GM21528 (cell line): ENCODE results near the gene SSR1.
"Not testable (repeated sequence)": the region's sequence is repeated elsewhere in the genome, so short reads cannot be mapped to it uniquely, and the experiment has no call there.

Experiments
- ATAC-seq: cut with Tn5 transposase; IDR thresholded peaks from one replicate; pipeline ENCODE4 v1.9.1; 2021; ENCODE audit warnings: mild to moderate bottlenecking, moderate library complexity; ENCODE audit not compliant: unreplicated experiment, low FRiP score

Gene SSR1

GRCh38 chr6:7312616-7313504 is at the start of gene SSR1:
Gene SSR1 (minus strand): TSS chr6:7313199. CDS start chr6:7313120, 79 bp downstream.
- peak; percentile 98 for ATAC-seq

DNA sequence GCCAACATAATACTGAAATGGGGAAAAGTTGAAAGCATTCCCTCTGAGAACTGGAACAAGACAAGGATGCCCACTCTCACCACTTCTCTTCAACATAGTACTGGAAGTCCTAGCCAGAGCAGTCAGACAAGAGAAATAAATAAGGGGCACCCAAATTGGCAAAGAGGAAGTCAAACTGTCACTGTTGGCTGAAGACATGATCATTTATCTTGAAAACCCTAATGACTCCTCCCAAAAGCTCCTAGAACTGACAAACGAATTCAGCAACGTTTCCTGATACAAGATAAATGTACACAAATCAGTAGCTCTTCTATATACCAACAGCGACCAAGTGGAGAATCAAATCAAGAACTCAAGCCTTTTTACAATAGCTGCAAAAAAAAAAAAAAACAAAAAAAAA is 38.9 kb upstream of the SSR1 start:
- not testable (repeated sequence) for ATAC-seq

DNA sequence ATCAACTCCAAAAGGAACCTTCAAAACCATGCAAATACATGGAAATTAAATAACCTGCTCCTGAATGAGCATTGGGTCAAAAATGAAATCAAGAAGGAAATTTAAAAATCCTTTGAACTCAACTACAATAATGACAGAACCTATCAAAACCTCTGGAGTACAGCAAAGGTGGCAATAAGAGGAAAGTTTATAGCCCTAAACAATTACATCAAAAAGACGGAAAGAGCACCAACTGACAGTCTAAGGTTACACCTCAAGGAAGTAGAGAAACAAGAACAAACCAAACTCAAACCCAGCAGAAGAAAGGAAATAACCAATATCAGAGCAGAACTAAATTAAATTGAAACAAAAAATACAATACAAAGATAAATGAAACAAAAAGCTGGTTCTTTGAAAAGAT is 37.6 kb upstream of the SSR1 start:
- ATAC-seq: not testable (repeated sequence)

DNA sequence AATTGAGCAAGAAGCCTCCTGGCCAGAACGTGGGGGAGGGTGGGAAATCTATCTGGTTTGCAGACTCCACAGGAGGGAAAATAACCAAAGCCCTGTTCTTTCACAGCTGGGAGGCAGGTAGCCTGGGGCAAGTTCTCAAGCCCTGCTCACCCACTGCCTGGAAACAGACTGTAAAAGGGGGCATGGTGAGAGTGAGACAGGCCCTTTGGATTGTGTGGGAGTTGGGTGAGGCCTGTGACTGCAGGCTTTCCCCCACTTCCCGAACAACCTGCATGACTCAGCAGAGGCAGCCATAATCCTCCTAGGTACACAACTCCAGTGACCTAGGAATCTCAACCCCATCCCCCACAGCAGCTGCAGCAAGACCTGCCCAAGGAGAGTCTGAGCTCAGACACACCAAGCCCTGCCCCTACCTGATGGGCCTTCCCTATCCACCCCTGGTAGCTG is 34.6 kb upstream of the SSR1 start:
- not testable (repeated sequence) for ATAC-seq

GRCh38 chr6:7344773-7345450 is 31.9 kb upstream of the SSR1 start:
- ATAC-seq: not testable (repeated sequence)

GRCh38 chr6:7343546-7344475 is 30.8 kb upstream of the SSR1 start:
- no peak for ATAC-seq

GRCh38 chr6:7341989-7342742 is 29.2 kb upstream of the SSR1 start:
- no peak for ATAC-seq

- ATAC-seq: no peak
Measured at GRCh38 chr6:7341271-7341670, 28.3 kb upstream of the SSR1 start.

GRCh38 chr6:7339007-7339732 is 26.2 kb upstream of the SSR1 start:
- not testable (repeated sequence) for ATAC-seq

DNA sequence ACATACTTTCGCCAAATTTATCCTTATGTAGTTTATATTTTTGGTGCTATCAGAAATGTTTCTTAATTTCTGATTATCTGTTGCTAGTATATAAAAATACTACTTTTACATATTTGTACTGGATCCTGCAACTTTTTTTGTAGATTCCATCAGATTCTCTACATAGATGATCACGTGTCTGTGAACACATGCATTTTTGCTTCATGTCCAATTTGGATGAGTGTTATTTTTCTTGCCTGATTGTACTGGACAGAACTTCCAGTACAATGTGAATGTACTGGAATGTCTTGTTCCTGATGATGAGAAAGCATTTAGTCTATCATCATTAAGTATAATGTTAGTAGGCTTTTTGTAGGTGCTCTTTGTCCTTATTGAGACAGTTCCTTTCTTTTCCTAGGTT is 25.0 kb upstream of the SSR1 start:
- ATAC-seq: no peak

DNA sequence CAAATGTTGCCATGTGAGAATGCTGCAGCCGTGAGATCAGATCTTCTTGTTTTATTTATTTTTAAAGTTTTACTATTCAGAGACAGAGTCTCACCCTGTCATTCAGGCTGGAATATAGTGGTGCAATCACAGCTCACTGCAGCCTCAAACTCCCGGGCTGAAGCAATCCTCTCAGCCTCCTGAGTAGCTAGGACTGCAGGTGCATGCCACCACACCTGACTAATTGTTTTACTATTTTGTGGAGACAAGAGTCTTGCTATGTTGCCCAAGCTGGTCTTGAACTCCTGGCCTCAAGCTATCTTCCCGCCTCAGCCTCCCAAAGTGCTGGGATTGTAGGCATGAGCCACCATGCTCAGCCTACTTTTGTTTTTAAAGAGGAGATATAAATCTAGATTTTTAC is 22.5 kb upstream of the SSR1 start:
- ATAC-seq: no peak

GRCh38 chr6:7334685-7335084 is 21.7 kb upstream of the SSR1 start:
- ATAC-seq: no peak

- no peak for ATAC-seq
Measured at GRCh38 chr6:7332090-7332745, 19.2 kb upstream of the SSR1 start.

- no peak for ATAC-seq
Measured at GRCh38 chr6:7331452-7331851, 18.5 kb upstream of the SSR1 start.

DNA sequence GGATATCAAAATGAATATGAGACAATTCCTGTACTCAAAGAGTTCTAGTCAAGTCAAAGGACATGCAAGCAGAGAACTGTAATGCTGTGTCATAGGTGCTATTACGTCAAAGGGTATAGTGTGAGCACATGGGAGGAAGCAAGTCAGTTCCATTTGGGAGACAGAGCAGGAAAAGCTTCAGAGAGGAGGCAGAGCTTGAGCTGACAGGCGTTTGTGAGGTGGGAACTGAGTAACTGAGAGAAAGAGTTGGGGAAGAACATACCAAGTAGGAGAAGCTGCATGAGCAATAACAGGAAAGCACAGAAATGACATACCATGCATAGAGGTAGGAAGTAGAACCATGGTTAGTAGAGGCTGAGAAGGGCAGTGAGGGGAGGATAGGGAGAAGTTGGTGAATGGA is 15.2 kb upstream of the SSR1 start:
- ATAC-seq: no peak

DNA sequence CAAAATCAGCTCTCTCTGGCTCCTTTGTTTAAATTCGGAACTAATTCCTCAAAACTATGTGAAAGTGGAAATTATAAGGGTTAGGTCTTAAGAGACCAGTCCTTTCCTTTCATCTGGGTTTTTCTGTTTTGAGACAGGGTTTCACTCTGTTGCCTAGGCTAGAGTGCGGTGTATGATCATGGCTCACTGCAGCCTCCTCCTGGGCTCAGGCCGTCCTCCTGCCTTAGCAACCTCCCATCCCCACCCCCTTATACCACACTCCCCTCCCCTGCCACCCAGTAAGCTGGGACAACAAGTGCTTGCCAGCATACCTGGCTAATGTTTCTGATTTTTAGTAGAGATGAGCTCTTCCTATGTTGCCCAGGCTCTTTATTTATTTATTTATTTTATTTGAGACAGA is 12.8 kb upstream of the SSR1 start:
- no peak for ATAC-seq

DNA sequence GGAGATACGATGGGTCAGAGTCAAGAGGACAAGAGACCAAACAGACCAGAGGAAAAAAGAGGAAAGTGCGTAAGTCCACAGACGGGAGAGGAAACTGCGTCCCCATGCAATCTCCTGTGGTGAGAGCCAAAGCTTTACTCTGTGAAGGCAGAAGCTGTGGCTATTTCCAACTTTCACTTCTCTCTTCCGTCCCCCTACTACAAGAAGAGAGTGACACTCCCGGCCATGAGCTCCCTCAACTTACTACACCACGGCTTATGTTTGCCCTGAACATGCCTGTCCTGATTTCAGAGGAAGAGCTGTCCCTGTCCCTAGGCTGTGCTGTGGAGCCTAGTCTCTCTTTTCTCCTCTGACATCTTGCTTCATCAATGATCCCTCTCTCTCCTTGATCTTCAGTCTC is 11.5 kb upstream of the SSR1 start:
- ATAC-seq: peak; percentile 71

GRCh38 chr6:7323074-7323473 is 10.1 kb upstream of the SSR1 start:
- ATAC-seq: no peak

- not testable (repeated sequence) for ATAC-seq
Measured at GRCh38 chr6:7321866-7322265, 8.9 kb upstream of the SSR1 start.
